HG03571 (cell line): ENCODE data around the gene SPRYD4.
"Not testable (repeated sequence)": the region's sequence is repeated elsewhere in the genome, so short reads cannot be mapped to it uniquely, and the experiment has no call there.

ENCODE experiments used
- ATAC-seq: cut with Tn5 transposase; IDR thresholded peaks from one replicate; pipeline ENCODE4 v1.9.1; 2021; ENCODE audit not compliant: unreplicated experiment

SPRYD4 gene

GRCh38 chr12:56476143-56476542 is 7.8 kb downstream of the SPRYD4 start:
- ATAC-seq, result no peak

- no peak for ATAC-seq
Observed at GRCh38 chr12:56476972-56477432, 8.6 kb downstream of the SPRYD4 start.

GRCh38 chr12:56477521-56478225 is 9.3 kb downstream of the SPRYD4 start:
- no peak for ATAC-seq

- no peak for ATAC-seq
Observed at GRCh38 chr12:56479625-56480024, 11.2 kb downstream of the SPRYD4 start.

GRCh38 chr12:56484566-56484965 is 16.2 kb downstream of the SPRYD4 start:
- ATAC-seq, result no peak

GRCh38 chr12:56486694-56487093 is 18.3 kb downstream of the SPRYD4 start:
- ATAC-seq, result no peak

- no peak for ATAC-seq
Observed at GRCh38 chr12:56487448-56488040, 19.2 kb downstream of the SPRYD4 start.

- peak; percentile 91 for ATAC-seq
Observed at GRCh38 chr12:56488041-56488955, 19.9 kb downstream of the SPRYD4 start, which contains the start of gene GLS2. TSS of gene GLS2 (minus strand) at chr12:56488161. CDS start at chr12:56488118, 43 bp downstream.

- ATAC-seq, result no peak
Observed at GRCh38 chr12:56490360-56490759, 22.0 kb downstream of the SPRYD4 start.

- ATAC-seq, result not testable (repeated sequence)
Observed at GRCh38 chr12:56493409-56494105, 25.2 kb downstream of the SPRYD4 start.

- ATAC-seq, result not testable (repeated sequence)
Observed at GRCh38 chr12:56494106-56494415, 25.7 kb downstream of the SPRYD4 start.

- not testable (repeated sequence) for ATAC-seq
Observed at GRCh38 chr12:56494481-56494880, 26.1 kb downstream of the SPRYD4 start.

GRCh38 chr12:56496704-56497103 is 28.3 kb downstream of the SPRYD4 start:
- not testable (repeated sequence) for ATAC-seq

GRCh38 chr12:56498126-56498902 is 29.9 kb downstream of the SPRYD4 start:
- not testable (repeated sequence) for ATAC-seq

- ATAC-seq, result not testable (repeated sequence)
Observed at GRCh38 chr12:56499452-56499851, 31.1 kb downstream of the SPRYD4 start.

GRCh38 chr12:56499879-56500278 is 31.5 kb downstream of the SPRYD4 start:
- ATAC-seq, result not testable (repeated sequence)

- ATAC-seq, result no peak
Observed at GRCh38 chr12:56510786-56511185, 42.4 kb downstream of the SPRYD4 start.

GRCh38 chr12:56514014-56514318 is 45.6 kb downstream of the SPRYD4 start:
- not testable (repeated sequence) for ATAC-seq

- no peak for ATAC-seq
Observed at GRCh38 chr12:56517854-56518253, 49.5 kb downstream of the SPRYD4 start.

- ATAC-seq, result no peak
Observed at GRCh38 chr12:56518570-56518969, 50.2 kb downstream of the SPRYD4 start.
